ENCODE measurements around the gene MAST4. TPM values are rescaled to one million over a fixed set of nuclear protein-coding genes. Genes with fewer than 3 reads are reported as not detected.

Gene MAST4
- total RNA-seq, 1 donor from 2014 or later: 42.0 TPM

DNA sequence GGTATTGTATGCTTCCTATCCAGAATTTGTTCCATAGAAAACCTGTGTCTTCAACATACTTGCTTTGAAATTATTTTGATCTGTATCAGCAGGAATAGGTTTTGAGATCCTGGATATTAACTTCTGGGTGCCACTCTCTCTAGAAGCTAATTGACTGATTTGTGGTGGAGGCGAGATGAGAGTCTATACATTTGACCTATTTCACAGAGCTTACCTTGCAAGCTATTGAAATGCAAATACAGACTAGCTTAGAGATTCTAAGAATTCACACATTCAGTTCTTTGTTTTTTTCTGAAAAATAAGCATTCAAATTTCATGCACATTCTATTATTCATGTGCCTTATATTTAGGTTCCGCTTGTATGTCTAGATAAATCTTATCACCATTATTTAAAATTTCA is 246.3 kb downstream of the MAST4 start:
- intact Hi-C loops (cut with DNase I): no loop called here
- DNase-seq (no peak), ATAC-seq (ENCODE audit: poor library complexity) (no peak)

DNA sequence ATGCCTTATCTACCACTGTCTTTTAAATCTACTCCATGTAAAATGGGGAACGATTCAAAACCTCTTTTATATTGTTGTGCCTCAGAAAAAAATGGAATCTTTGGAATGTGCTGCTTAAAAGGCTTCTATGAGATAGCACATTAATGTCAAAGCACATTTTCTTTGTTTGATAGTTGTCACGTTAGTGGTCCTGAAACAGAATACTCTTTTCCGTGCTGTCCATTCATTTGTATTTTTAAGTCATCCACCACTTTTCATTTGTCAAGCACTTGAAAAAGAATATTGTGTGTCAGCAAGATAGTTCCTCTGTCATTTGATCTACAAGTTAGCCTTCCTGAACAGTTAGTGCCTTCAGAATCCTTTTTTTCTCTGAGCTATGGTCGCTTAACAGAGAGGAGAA is 246.9 kb downstream of the MAST4 start:
- DNase-seq (no peak), ATAC-seq (ENCODE audit: poor library complexity) (no peak)
- intact Hi-C loops (cut with DNase I): no loop called here

DNA sequence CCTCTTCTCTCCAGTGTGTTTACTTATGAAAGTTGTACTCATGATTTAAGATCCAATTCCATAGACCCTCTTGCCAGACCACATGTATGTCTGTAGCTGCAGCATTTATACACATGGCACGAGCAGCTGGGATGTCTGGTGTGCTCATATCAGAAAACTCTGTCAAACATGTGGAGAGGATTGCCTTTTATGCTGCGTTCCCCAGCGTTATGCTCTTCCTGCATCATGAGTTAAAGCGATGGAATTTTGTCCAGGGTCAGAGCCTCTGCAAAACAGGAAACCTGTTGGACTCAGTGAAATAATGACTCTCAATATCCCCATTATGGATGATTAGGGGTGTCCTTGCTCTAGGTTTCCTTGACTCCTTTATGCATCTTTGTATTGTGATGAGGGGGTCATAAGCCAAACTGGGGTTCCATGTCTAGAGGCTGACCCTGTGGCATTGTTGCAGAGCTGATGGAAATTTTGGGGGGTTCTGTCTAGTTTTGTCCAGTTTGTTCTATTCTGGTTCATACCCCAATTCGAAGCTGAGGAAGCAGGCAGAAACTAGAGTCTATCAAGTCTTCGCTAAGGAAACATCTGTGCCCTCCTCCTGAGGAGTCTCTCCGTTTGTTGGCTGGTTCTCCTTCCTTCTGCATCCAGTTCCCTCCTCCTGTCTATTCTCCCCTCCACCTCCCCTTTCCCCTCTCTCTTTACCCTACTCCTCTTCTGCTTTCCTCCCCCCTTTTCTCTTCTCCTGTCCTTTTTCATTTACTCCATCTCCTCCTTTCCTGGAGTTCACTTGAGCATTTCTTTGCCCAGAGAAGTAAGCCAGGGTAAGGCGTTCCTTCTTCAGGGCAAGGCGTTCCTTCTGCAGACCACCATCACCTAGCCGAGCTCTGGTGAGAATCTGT is 252.8 kb downstream of the MAST4 start:
- DNase-seq: no peak
- intact Hi-C loops (cut with DNase I): no loop called here
- ATAC-seq (ENCODE audit: poor library complexity): no peak

DNA sequence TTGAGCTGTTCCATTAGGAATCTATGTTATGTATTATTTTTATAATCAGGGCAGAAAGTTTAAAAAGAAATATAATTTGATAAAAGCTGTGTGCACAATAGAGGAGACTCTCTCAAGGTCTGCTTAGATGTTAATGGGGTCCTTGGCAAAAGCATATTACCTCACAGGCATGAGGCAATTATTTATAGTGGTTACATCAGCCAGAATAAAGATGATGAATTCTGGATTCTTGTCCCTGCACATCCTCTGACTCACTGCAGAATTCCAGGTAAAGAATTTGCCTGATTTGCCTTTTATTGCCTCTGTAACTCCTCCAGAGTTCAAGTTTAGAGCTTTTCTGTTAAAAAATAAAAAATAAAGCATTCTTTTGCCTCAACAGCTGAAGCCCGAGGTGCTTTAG is 253.6 kb downstream of the MAST4 start:
- DNase-seq (no peak), ATAC-seq (ENCODE audit: poor library complexity) (no peak)
- intact Hi-C loops (cut with DNase I): no loop called here

GRCh38 chr5:66850354-66851075 is 254.3 kb downstream of the MAST4 start:
- no peak for DNase-seq
- intact Hi-C loops (cut with DNase I): no loop called here
- ATAC-seq (ENCODE audit: poor library complexity): peak; percentile 20

GRCh38 chr5:66851306-66851705 is 255.1 kb downstream of the MAST4 start:
- intact Hi-C loops (cut with DNase I): no loop called here
- DNase-seq (no peak), ATAC-seq (ENCODE audit: poor library complexity) (no peak)

GRCh38 chr5:66854416-66854815 is 258.2 kb downstream of the MAST4 start:
- intact Hi-C loops (cut with DNase I): no loop called here
- ATAC-seq (ENCODE audit: poor library complexity): no peak

GRCh38 chr5:66856041-66856805 is 260.0 kb downstream of the MAST4 start:
- DNase-seq: no peak
- peak; percentile 18 for ATAC-seq (ENCODE audit: poor library complexity)
- intact Hi-C loops (cut with DNase I): no loop called here

More at GRCh38 chr5:66854416-66854815, 258.2 kb downstream of the MAST4 start:
- no peak for DNase-seq

DNA sequence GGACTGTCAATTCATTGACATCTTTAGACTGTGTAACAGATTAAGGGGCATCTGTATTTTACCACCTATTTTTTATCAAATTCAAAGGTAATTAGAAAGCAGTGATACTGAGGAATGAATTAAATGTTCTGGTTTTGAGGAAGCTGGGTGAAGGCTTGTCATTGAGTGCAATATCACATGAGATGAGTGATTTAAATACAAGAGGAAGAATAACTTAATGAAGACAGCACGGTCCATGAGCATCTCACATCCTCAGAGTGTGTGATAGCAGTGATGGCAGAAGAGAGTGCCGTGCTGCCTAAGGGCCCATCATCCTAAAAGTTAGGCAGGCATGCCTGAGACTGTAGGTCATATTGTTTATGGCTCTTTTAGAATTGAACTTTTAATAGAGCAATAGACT is 263.3 kb downstream of the MAST4 start:
- ATAC-seq (ENCODE audit: poor library complexity): no peak
- intact Hi-C loops (cut with DNase I): no loop called here
- no peak for DNase-seq

GRCh38 chr5:66860199-66860975 is 264.2 kb downstream of the MAST4 start:
- ATAC-seq (ENCODE audit: poor library complexity) (no peak), DNase-seq (no peak)

DNA sequence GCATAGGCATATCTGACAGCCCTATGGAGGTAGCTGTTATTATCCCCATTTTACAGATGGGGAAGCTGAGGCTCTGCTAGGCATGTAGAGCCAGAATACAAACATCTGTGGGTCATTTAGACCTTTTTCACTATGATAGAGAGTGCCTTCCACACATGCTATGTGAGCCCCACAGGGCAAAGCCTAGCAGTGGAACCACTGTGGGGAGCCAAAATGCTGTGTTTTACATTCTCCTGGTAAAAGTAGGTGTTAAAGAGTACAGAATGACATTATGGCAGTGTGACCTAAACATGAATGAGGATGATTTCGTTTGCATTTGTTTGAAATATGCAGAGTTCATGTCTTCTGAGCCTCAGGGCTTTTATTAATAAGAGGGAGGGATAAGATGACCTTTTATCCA is 265.2 kb downstream of the MAST4 start:
- intact Hi-C loops (cut with DNase I): loop anchor here (10.0 kb wide), 1 partner anchor 47 kb away; no protein-coding TSS in a partner anchor
- ATAC-seq (ENCODE audit: poor library complexity): no peak
- DNase-seq: no peak

More at GRCh38 chr5:66860199-66860975, 264.2 kb downstream of the MAST4 start:
- intact Hi-C loops (cut with DNase I): loop anchor here (10.0 kb wide), 1 partner anchor 46 kb away; no protein-coding TSS in a partner anchor

DNA sequence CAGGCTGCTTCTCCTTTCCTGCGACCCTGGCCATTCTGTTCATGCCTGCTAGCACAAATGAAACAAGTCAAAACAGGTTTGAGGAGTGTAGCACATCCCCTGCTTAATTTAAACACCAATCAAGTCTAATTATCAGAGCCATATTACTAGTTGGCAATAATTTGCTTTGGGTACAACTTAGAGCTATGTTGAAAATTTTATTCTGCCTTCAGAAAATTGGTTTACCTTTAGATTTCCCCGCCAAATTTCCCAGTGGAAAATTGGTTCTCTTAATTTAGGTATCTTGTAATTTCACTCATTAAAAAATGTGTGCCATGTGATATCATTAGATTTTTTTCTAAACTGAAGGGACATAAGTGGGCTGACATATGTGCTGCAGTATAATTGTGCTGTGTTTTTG is 265.8 kb downstream of the MAST4 start:
- ATAC-seq (ENCODE audit: poor library complexity) (no peak), DNase-seq (no peak)
- intact Hi-C loops (cut with DNase I): loop anchor here (10.0 kb wide), 1 partner anchor 47 kb away; no protein-coding TSS in a partner anchor

DNA sequence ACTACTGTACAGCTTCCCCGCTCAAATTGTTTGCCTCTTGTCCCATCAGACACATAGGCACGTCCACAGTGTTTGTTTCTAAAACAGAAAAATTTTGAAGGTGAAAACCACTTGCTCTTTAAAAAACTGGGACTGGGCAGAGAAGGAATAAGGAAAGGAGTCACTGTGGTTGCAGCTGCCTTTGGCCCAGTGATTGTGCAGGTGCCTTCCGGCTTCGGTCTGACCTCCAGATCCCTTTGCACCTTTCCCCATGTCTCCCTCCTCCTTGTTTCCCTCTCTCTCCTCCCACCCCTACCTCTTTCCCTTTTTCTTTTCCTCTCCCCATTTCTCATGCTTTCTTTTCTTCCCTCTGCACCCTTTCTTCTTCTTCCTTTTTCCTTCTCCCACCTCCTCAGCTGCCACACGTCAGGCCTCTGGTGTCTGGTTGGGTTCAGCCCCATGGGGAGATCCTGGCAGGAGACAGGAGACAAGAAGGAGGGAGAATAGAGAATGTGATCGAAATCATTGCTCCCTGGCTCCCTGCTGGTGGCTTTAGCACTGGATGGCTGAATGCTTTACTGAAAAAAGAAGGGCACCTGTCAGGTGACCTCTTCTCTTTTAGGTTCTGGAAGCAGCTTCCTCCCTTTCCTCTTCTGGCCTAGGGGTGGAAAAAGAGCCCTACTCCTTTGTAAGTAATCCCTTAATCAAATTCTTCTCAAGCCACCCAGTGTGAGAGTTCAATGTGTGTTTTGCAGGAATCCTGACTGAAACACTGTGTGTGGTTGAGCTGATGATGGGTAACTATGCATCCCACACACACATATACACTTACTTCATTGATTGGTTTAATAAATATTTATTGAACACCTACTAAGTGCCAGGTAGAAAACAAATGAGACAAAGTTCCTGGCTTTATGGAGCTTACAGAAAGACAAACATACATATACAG is 267.3 kb downstream of the MAST4 start:
- intact Hi-C loops (cut with DNase I): loop anchor here (10.0 kb wide), 1 partner anchor 49 kb away; no protein-coding TSS in a partner anchor
- ATAC-seq (ENCODE audit: poor library complexity) (no peak), DNase-seq (no peak)

DNA sequence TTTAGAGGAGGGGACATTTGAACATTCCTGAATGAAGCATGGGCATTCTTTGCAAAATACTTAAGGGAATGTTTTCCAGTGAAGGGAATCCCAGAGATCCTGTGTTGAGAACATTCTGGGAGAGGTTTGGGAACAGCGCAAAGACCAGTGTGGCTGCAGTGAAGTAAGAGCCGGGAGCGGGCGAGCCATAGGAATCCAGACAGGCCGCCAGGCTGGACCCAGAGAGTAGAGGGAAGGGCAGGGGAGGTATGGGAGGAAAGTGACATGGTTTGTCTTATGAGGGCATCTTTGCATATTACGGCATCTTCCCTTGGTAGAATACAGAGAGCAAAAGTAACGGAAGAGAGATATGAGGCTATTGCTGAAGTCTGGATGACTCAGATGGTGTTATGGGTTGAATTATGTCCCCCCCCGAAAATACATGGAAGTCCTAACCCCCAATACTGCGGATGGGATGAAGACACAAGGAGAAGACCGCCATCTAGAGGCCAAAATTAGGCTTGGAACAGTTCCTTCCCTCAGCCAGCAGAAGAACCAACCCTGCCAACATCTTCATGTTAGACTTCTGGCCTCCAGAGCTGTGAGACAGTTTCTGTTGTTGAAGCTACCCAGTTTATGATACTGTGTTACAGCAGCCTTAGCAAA is 268.2 kb downstream of the MAST4 start:
- intact Hi-C loops (cut with DNase I): loop anchor here (10.0 kb wide), 1 partner anchor 50 kb away; no protein-coding TSS in a partner anchor
- ATAC-seq (ENCODE audit: poor library complexity) (peak; percentile 30), DNase-seq (no peak)

DNA sequence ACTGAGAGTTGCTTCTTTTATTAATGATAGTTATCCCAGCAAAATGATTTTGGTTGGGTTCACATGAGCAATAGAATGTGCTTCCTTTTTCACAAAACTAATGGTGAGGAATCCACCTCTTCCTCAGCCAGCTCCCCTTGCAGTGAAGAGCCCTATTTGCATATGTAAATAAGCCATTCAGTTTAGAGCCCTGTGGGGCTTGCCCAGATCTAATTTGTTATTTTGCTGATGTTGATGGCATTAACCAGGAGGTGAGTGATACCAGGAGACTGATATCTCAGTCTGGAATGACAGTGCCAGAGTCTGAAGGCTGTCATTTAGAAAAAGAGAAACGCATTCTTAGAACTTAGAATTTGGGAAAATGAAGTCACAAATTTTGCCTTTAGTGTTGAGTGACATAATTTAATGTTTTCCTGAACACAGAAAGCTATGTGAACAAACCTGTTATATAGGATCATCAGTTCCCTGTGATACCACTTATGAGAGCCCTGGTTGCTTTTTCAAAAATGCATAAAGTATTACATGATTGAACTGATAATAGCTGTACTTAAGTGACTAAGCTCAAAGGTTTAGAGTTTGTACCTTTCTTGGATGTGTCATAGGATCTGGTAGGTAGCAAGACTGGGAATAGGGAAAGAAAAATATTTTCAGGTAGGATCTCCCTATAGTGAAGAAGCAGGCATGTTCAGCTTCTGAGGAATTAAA is 271.6 kb downstream of the MAST4 start:
- DNase-seq (no peak), ATAC-seq (ENCODE audit: poor library complexity) (no peak)
- intact Hi-C loops (cut with DNase I): loop anchor here (10.0 kb wide), 1 partner anchor 53 kb away; no protein-coding TSS in a partner anchor

DNA sequence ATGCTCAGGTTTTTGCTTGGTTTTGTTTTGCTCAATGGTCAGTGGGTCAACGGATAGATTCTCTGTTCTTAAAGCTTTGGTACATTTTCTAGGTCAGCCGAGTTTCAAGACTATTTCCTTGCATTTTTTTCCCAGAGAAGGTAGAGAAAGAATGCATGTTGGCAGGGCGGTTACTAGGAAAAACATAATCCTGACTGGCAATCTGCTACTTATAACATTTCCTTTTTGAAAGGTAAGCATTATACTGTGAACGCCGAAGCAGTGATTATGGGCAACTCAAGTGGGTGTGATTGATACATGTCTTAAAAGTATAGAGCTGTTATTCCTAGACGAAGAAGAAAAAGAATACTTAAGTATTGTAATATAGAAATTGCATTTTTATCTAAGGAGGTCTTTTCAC is 273.2 kb downstream of the MAST4 start:
- DNase-seq: no peak
- intact Hi-C loops (cut with DNase I): loop anchor here (10.0 kb wide), 1 partner anchor 55 kb away; no protein-coding TSS in a partner anchor
- ATAC-seq (ENCODE audit: poor library complexity): no peak

Measured in Right ventricle myocardium superior (tissue), 1 donor.